Measurements from ENCODE around the gene GDPD4.

Gene GDPD4

GRCh38 chr11:77267962-77268361, 33.5 kb downstream of the GDPD4 start:
- H3K4me2 ChIP-seq: no peak overlapping the region
- H3K36me3 ChIP-seq (ENCODE audit: insufficient read depth): no peaks in the 10 kb centered on the region
- no peaks in the 10 kb centered on the region for H3K79me2 ChIP-seq (ENCODE audit: insufficient read depth, low read depth)
- H3K4me3 ChIP-seq (IDR thresholded peaks at IDR 0.05; ENCODE audit: insufficient read depth, low read depth, low read length): no peak overlapping the region
- H3K27me3 ChIP-seq (ENCODE audit: insufficient read depth, low read depth): no peaks in the 10 kb centered on the region
- H2AFZ ChIP-seq (ENCODE audit: low read depth): no peak overlapping the region
- no peaks in the 10 kb centered on the region for H3K4me1 ChIP-seq (ENCODE audit: low read depth, poor library complexity, severe bottlenecking)
- H3K9ac ChIP-seq: no peak overlapping the region
- no peak for TF ChIP-seq CTCF (conservative IDR thresholded peaks at IDR 0.05; ENCODE audit: low read depth, low read length)
- no peak overlapping the region for H3K27ac ChIP-seq
- H4K20me1 ChIP-seq (ENCODE audit: insufficient read depth): no peaks in the 10 kb centered on the region

DNA sequence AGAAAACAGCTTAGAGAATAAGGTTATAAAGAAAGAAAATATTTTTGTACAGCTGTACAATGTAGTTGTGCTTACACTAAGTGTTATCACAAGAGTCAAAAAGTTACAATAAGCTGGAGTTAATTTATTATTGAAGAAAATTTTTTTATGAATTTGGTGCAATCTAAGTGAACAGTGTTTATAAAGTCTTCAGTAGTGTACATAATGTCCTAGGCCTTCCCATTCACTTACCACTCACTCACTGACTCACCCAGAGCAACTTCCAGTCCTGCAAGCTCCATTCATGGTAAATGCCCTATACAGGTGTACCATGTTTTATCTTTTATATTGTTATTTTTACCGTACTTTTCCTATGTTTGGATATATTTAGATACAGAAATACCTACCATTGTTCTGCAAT, 34.7 kb downstream of the GDPD4 start:
- Histone ChIP-seq H3K27me3 (ENCODE audit: insufficient read depth, low read depth) (no peaks in the 10 kb centered on the region), H3K9ac (no peak overlapping the region), H3K79me2 (ENCODE audit: insufficient read depth, low read depth) (no peaks in the 10 kb centered on the region), H4K20me1 (ENCODE audit: insufficient read depth) (no peaks in the 10 kb centered on the region), H3K4me2 (no peak overlapping the region), H3K4me1 (ENCODE audit: low read depth, poor library complexity, severe bottlenecking) (no peaks in the 10 kb centered on the region), H2AFZ (ENCODE audit: low read depth) (no peak overlapping the region), H3K36me3 (ENCODE audit: insufficient read depth) (no peaks in the 10 kb centered on the region), H3K27ac (no peak overlapping the region), H3K4me3 (IDR thresholded peaks at IDR 0.05; ENCODE audit: insufficient read depth, low read depth, low read length) (no peak overlapping the region)
- no peak for TF ChIP-seq CTCF (conservative IDR thresholded peaks at IDR 0.05; ENCODE audit: low read depth, low read length)

DNA sequence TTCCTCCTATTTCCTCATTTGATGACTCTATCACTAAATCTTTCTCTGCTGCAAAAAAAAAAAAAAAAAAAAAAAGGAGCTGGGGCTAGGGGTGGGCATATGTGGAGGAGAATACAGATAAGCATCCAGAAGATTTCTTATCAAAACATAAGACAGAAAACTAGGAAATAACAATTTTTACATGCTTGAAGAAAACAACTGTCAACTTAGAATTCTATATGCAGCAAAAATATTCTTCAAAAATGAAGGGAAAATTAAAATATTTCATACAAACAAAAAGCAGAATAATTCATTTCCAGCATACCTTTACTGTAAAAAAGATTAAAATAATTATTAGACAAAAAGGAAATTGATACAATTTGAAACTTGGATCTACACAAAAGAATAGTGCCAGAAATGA, 38.7 kb downstream of the GDPD4 start:
- Histone ChIP-seq H3K36me3 (ENCODE audit: insufficient read depth) (no peaks in the 10 kb centered on the region), H3K79me2 (ENCODE audit: insufficient read depth, low read depth) (no peaks in the 10 kb centered on the region)
- no peak for TF ChIP-seq CTCF (conservative IDR thresholded peaks at IDR 0.05; ENCODE audit: low read depth, low read length)

DNA sequence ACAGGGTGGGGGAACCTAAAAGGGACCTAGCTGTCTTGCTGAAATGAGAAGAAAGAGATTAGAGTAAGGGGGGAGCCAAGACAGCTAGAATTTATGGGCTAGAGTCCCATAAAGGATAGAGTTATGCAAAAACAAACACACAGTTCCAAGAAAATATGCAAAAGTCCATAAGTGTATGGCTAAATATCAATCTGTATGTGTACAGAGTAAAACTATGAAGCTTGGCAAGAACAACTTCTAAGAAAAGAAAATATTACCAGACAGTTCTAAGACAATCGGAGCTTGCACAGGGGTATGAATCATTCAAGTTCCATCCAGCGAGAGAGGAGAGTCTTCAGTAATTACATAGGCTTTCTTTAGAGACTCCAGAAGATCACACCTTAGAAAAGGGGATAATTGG, 41.8 kb downstream of the GDPD4 start:
- Histone ChIP-seq H3K79me2 (ENCODE audit: insufficient read depth, low read depth) (no peaks in the 10 kb centered on the region), H3K27ac (no peak overlapping the region), H3K4me2 (no peak overlapping the region), H2AFZ (ENCODE audit: low read depth) (no peak overlapping the region), H4K20me1 (ENCODE audit: insufficient read depth) (no peaks in the 10 kb centered on the region), H3K27me3 (ENCODE audit: insufficient read depth, low read depth) (no peaks in the 10 kb centered on the region), H3K4me3 (IDR thresholded peaks at IDR 0.05; ENCODE audit: insufficient read depth, low read depth, low read length) (no peak overlapping the region), H3K36me3 (ENCODE audit: insufficient read depth) (no peaks in the 10 kb centered on the region), H3K4me1 (ENCODE audit: low read depth, poor library complexity, severe bottlenecking) (no peaks in the 10 kb centered on the region), H3K9ac (no peak overlapping the region)
- no peak for TF ChIP-seq CTCF (conservative IDR thresholded peaks at IDR 0.05; ENCODE audit: low read depth, low read length)

More for the DNA sequence above, 38.7 kb downstream of the GDPD4 start:
- Histone ChIP-seq H3K27ac (no peak overlapping the region), H4K20me1 (ENCODE audit: insufficient read depth) (no peaks in the 10 kb centered on the region), H3K4me1 (ENCODE audit: low read depth, poor library complexity, severe bottlenecking) (no peaks in the 10 kb centered on the region), H3K4me3 (IDR thresholded peaks at IDR 0.05; ENCODE audit: insufficient read depth, low read depth, low read length) (no peak overlapping the region), H3K27me3 (ENCODE audit: insufficient read depth, low read depth) (no peaks in the 10 kb centered on the region), H3K9ac (no peak overlapping the region; the same call in 1 of the 2 replicates), H2AFZ (ENCODE audit: low read depth) (no peak overlapping the region), H3K4me2 (no peak overlapping the region)

All from KMS-11 (cell line).